ENCODE results near the gene CCDC43. TPM values are rescaled to one million over a fixed set of nuclear protein-coding genes. Genes with fewer than 3 reads are reported as not detected.

Gene CCDC43
- total RNA-seq, 1 experiment from 2014 or later, result 33.0 TPM

- no peak for DNase-seq (ENCODE audit: low read depth, low spot score)
- Histone ChIP-seq H3K79me2 (ENCODE audit: insufficient read depth, low read length) (peaks cover 6% of the 10 kb centered on the region; the same call in 1 of the 2 replicates), H4K20me1 (ENCODE audit: insufficient read depth) (no peaks in the 10 kb centered on the region), H3K9ac (ENCODE audit: low read length) (no peak overlapping the region), H3K36me3 (ENCODE audit: control insufficient read depth in 1 of 2, insufficient read depth in 2 of 2, low read length in 2 of 2) (peaks cover 2 to 11% of the 10 kb centered on the region in 2 experiments; a peak in 2 of 4 replicates), H3K4me1 (ENCODE audit: control insufficient read depth in 1 of 2, insufficient read depth in 2 of 2, low read length in 2 of 2) (no peaks in the 10 kb centered on the region), H2AFZ (ENCODE audit: low read depth, low read length, poor library complexity, severe bottlenecking) (no peak overlapping the region), H3K4me2 (ENCODE audit: low read length) (no peak overlapping the region), H3K9me2 (ENCODE audit: insufficient read depth) (no peaks in the 10 kb centered on the region), H3K27ac (ENCODE audit: low read depth, low read length) (no peak overlapping the region), H3K4me3 (replicated peaks in 1 of 2; ENCODE audit: low read depth in 1 of 2, low read length in 2 of 2) (no peak overlapping the region), H3K9me3 (ENCODE audit: control insufficient read depth in 1 of 2, insufficient read depth in 1 of 2, low read depth in 1 of 2, low read length in 2 of 2) (no peaks in the 10 kb centered on the region), H3K27me3 (ENCODE audit: insufficient read depth, low read length) (no peaks in the 10 kb centered on the region)
- ChIA-PET RAD21 (ENCODE audit: low non-redundant PET in 1 of 2, low total read pairs in 2 of 2, uncharacterized antibody in 2 of 2, unreplicated experiment in 2 of 2) (no interaction called here), CTCF (no interaction called here), POLR2A (no interaction called here)
- intact Hi-C loops (cut with micrococcal nuclease), result no loop called here
- TF ChIP-seq CBX3 (IDR thresholded peaks at IDR 0.05; ENCODE audit: low read depth), result no peak
- TF ChIP-seq ELF1 (IDR thresholded peaks at IDR 0.05; ENCODE audit: borderline replicate concordance, low read depth), result no peak
- TF ChIP-seq REST (IDR thresholded peaks at IDR 0.05; ENCODE audit: low read depth), result no peak
- no peak for TF ChIP-seq EZH2phosphoT487 (IDR thresholded peaks at IDR 0.05; ENCODE audit: borderline replicate concordance)
- no peak for TF ChIP-seq YY1 (IDR thresholded peaks at IDR 0.05; ENCODE audit: extremely low read depth, insufficient replicate concordance, low read depth, low read length)
- no peak for TF ChIP-seq SIN3A (IDR thresholded peaks at IDR 0.05; ENCODE audit: low read depth)
- no peak for TF ChIP-seq FOSL1 (IDR thresholded peaks at IDR 0.05; ENCODE audit: low read depth)
- TF ChIP-seq JUND (IDR thresholded peaks at IDR 0.05), result no peak
- TF ChIP-seq SP1 (IDR thresholded peaks at IDR 0.05; ENCODE audit: low read depth), result no peak
- TF ChIP-seq ZNF274 (IDR thresholded peaks at IDR 0.05; ENCODE audit: low read depth, low read length), result no peak
- no TSS peak for BruUV-seq (replicated peaks)
- ATAC-seq, result no peak
Observed at GRCh38 chr17:44719444-44719843, 29.9 kb upstream of the CCDC43 start.

Data from HCT116 (cell line).